ENCODE data around the gene CDC42EP5.
"Not testable (repeated sequence)": the region's sequence is repeated elsewhere in the genome, so short reads cannot be mapped to it uniquely, and the experiment has no call there.

CDC42EP5 gene

GRCh38 chr19:54495284-54495683 is 22.2 kb upstream of the CDC42EP5 start:
- H3K23ac ChIP-seq (ENCODE audit: low read depth, low read length, poor library complexity); H3K9me3 ChIP-seq (replicated peaks in 1 of 2; ENCODE audit: control insufficient read depth in 2 of 2, insufficient read depth in 1 of 2, low read depth in 1 of 2, low read length in 2 of 2); DNase-seq (ENCODE audit: low spot score); H3K27me3 ChIP-seq (ENCODE audit: control insufficient read depth in 3 of 3, insufficient read depth in 3 of 3, low read depth in 1 of 3, low read length in 3 of 3); H2AFZ ChIP-seq (ENCODE audit: low read length); H3K9ac ChIP-seq (ENCODE audit: low read depth, low read length, poor library complexity); H4K91ac ChIP-seq (ENCODE audit: low read depth, low read length, poor library complexity); H3K4me3 ChIP-seq (ENCODE audit: low read length in 2 of 2); H2AK5ac ChIP-seq (ENCODE audit: low read depth, low read length); H3K4me1 ChIP-seq (ENCODE audit: control insufficient read depth in 2 of 2, insufficient read depth in 1 of 2, low read depth in 1 of 2, low read length in 2 of 2); H2BK15ac ChIP-seq (ENCODE audit: low read length); H3K4me2 ChIP-seq (ENCODE audit: insufficient read depth, low read length, poor library complexity, severe bottlenecking); H3K14ac ChIP-seq (ENCODE audit: low read length); H3K4ac ChIP-seq (ENCODE audit: low read length); H2BK12ac ChIP-seq (ENCODE audit: low read length); H2BK5ac ChIP-seq (ENCODE audit: low read length); H2BK120ac ChIP-seq (ENCODE audit: low read depth, low read length); H3K79me1 ChIP-seq (ENCODE audit: low read depth, low read length); H4K8ac ChIP-seq (ENCODE audit: low read depth, low read length); H3K36me3 ChIP-seq (replicated peaks in 1 of 2; ENCODE audit: control insufficient read depth in 2 of 2, insufficient read depth in 2 of 2, low read length in 2 of 2); H3K27ac ChIP-seq (replicated peaks; ENCODE audit: low read length); H3K18ac ChIP-seq (ENCODE audit: low read length): not testable (repeated sequence)
- WGBS, 2 donors (ENCODE audit: extremely low coverage in 2 of 2, insufficient read length in 2 of 2, insufficient replicate concordance in 1 of 2) = no CpG with 5 or more reads among the region's 5 CpGs

- no peak overlapping the region for H2BK15ac ChIP-seq (ENCODE audit: low read length)
- no peak overlapping the region for H2BK12ac ChIP-seq (ENCODE audit: low read length)
- no peak overlapping the region for H3K4me2 ChIP-seq (ENCODE audit: insufficient read depth, low read length, poor library complexity, severe bottlenecking)
- H3K14ac ChIP-seq (ENCODE audit: low read length) = no peak overlapping the region
- H3K4me1 ChIP-seq (ENCODE audit: control insufficient read depth in 2 of 2, insufficient read depth in 1 of 2, low read depth in 1 of 2, low read length in 2 of 2) = no peaks in the 10 kb centered on the region
- no peak overlapping the region for H3K27ac ChIP-seq (replicated peaks; ENCODE audit: low read length)
- H2AFZ ChIP-seq (ENCODE audit: low read length) = no peak overlapping the region
- no peak overlapping the region for H2BK5ac ChIP-seq (ENCODE audit: low read length)
- H4K8ac ChIP-seq (ENCODE audit: low read depth, low read length) = no peak overlapping the region
- WGBS, 2 donors (ENCODE audit: extremely low coverage in 2 of 2, insufficient read length in 2 of 2, insufficient replicate concordance in 1 of 2) = no CpG with 5 or more reads among the region's 10 CpGs
- H4K91ac ChIP-seq (ENCODE audit: low read depth, low read length, poor library complexity) = no peak overlapping the region
- H3K27me3 ChIP-seq (ENCODE audit: control insufficient read depth in 3 of 3, insufficient read depth in 3 of 3, low read depth in 1 of 3, low read length in 3 of 3) = peaks cover 0 to 15% (median 0%) of the 10 kb centered on the region in 3 experiments
- no peak overlapping the region for H3K9ac ChIP-seq (ENCODE audit: low read depth, low read length, poor library complexity)
- H3K4ac ChIP-seq (ENCODE audit: low read length) = no peak overlapping the region
- H3K4me3 ChIP-seq (ENCODE audit: low read length in 2 of 2) = no peak overlapping the region
- H3K9me3 ChIP-seq (replicated peaks in 1 of 2; ENCODE audit: control insufficient read depth in 2 of 2, insufficient read depth in 1 of 2, low read depth in 1 of 2, low read length in 2 of 2) = peaks cover 0 to 11% of the 10 kb centered on the region in 2 donors
- H2BK120ac ChIP-seq (ENCODE audit: low read depth, low read length) = no peak overlapping the region
- H3K36me3 ChIP-seq (replicated peaks in 1 of 2; ENCODE audit: control insufficient read depth in 2 of 2, insufficient read depth in 2 of 2, low read length in 2 of 2) = no peaks in the 10 kb centered on the region
- H2AK5ac ChIP-seq (ENCODE audit: low read depth, low read length) = no peak overlapping the region
- no peak for DNase-seq (ENCODE audit: low spot score)
- no peak overlapping the region for H3K18ac ChIP-seq (ENCODE audit: low read length)
- H3K79me1 ChIP-seq (ENCODE audit: low read depth, low read length) = no peaks in the 10 kb centered on the region
- no peak overlapping the region for H3K23ac ChIP-seq (ENCODE audit: low read depth, low read length, poor library complexity)
These were observed 21.0 kb upstream of the CDC42EP5 start for GRCh38 chr19:54493967-54494585.

GRCh38 chr19:54493056-54493455 is 20.0 kb upstream of the CDC42EP5 start:
- not testable (repeated sequence) for H4K8ac ChIP-seq (ENCODE audit: low read depth, low read length); H3K14ac ChIP-seq (ENCODE audit: low read length); H2BK15ac ChIP-seq (ENCODE audit: low read length); H3K4me1 ChIP-seq (ENCODE audit: control insufficient read depth in 2 of 2, insufficient read depth in 1 of 2, low read depth in 1 of 2, low read length in 2 of 2); H3K4me2 ChIP-seq (ENCODE audit: insufficient read depth, low read length, poor library complexity, severe bottlenecking); H4K91ac ChIP-seq (ENCODE audit: low read depth, low read length, poor library complexity); H2BK12ac ChIP-seq (ENCODE audit: low read length); H2AK5ac ChIP-seq (ENCODE audit: low read depth, low read length); H3K23ac ChIP-seq (ENCODE audit: low read depth, low read length, poor library complexity); H2BK5ac ChIP-seq (ENCODE audit: low read length); H3K9ac ChIP-seq (ENCODE audit: low read depth, low read length, poor library complexity); H3K36me3 ChIP-seq (replicated peaks in 1 of 2; ENCODE audit: control insufficient read depth in 2 of 2, insufficient read depth in 2 of 2, low read length in 2 of 2); DNase-seq (ENCODE audit: low spot score); H3K27ac ChIP-seq (replicated peaks; ENCODE audit: low read length); H3K4ac ChIP-seq (ENCODE audit: low read length); H2BK120ac ChIP-seq (ENCODE audit: low read depth, low read length); H3K79me1 ChIP-seq (ENCODE audit: low read depth, low read length); H3K18ac ChIP-seq (ENCODE audit: low read length); H2AFZ ChIP-seq (ENCODE audit: low read length)
- WGBS, 2 donors (ENCODE audit: extremely low coverage in 2 of 2, insufficient read length in 2 of 2, insufficient replicate concordance in 1 of 2) = no CpG with 5 or more reads among the region's 5 CpGs
- peaks cover 0 to 11% of the 10 kb centered on the region in 2 donors for H3K9me3 ChIP-seq (replicated peaks in 1 of 2; ENCODE audit: control insufficient read depth in 2 of 2, insufficient read depth in 1 of 2, low read depth in 1 of 2, low read length in 2 of 2)
- peaks cover 0 to 15% (median 0%) of the 10 kb centered on the region in 3 experiments for H3K27me3 ChIP-seq (ENCODE audit: control insufficient read depth in 3 of 3, insufficient read depth in 3 of 3, low read depth in 1 of 3, low read length in 3 of 3)
- H3K4me3 ChIP-seq (ENCODE audit: low read length in 2 of 2) = peak overlapping the region in 1 of 2 donors; percentile 58

GRCh38 chr19:54492568-54492967 is 19.5 kb upstream of the CDC42EP5 start:
- no peak overlapping the region for H3K4me3 ChIP-seq (ENCODE audit: low read length in 2 of 2)

More at GRCh38 chr19:54492568-54492967, 19.5 kb upstream of the CDC42EP5 start:
- Histone ChIP-seq H3K27me3 (ENCODE audit: control insufficient read depth in 3 of 3, insufficient read depth in 3 of 3, low read depth in 1 of 3, low read length in 3 of 3) (peaks cover 0 to 15% (median 0%) of the 10 kb centered on the region in 3 experiments), H2AFZ (ENCODE audit: low read length) (no peak overlapping the region), H3K27ac (replicated peaks; ENCODE audit: low read length) (no peak overlapping the region), H3K9ac (ENCODE audit: low read depth, low read length, poor library complexity) (no peak overlapping the region), H3K14ac (ENCODE audit: low read length) (no peak overlapping the region), H2BK120ac (ENCODE audit: low read depth, low read length) (no peak overlapping the region), H2AK5ac (ENCODE audit: low read depth, low read length) (no peak overlapping the region), H4K91ac (ENCODE audit: low read depth, low read length, poor library complexity) (no peak overlapping the region), H3K79me1 (ENCODE audit: low read depth, low read length) (no peaks in the 10 kb centered on the region), H4K8ac (ENCODE audit: low read depth, low read length) (no peak overlapping the region), H3K4me2 (ENCODE audit: insufficient read depth, low read length, poor library complexity, severe bottlenecking) (no peak overlapping the region), H2BK5ac (ENCODE audit: low read length) (no peak overlapping the region), H3K4ac (ENCODE audit: low read length) (no peak overlapping the region), H3K36me3 (replicated peaks in 1 of 2; ENCODE audit: control insufficient read depth in 2 of 2, insufficient read depth in 2 of 2, low read length in 2 of 2) (no peaks in the 10 kb centered on the region), H2BK15ac (ENCODE audit: low read length) (no peak overlapping the region), H3K9me3 (replicated peaks in 1 of 2; ENCODE audit: control insufficient read depth in 2 of 2, insufficient read depth in 1 of 2, low read depth in 1 of 2, low read length in 2 of 2) (peaks cover 0 to 11% of the 10 kb centered on the region in 2 donors), H3K18ac (ENCODE audit: low read length) (no peak overlapping the region), H3K4me1 (ENCODE audit: control insufficient read depth in 2 of 2, insufficient read depth in 1 of 2, low read depth in 1 of 2, low read length in 2 of 2) (no peaks in the 10 kb centered on the region), H3K23ac (ENCODE audit: low read depth, low read length, poor library complexity) (no peak overlapping the region), H2BK12ac (ENCODE audit: low read length) (no peak overlapping the region)
- WGBS, 2 donors (ENCODE audit: extremely low coverage in 2 of 2, insufficient read length in 2 of 2, insufficient replicate concordance in 1 of 2) = no CpG with 5 or more reads among the region's 18 CpGs
- no peak for DNase-seq (ENCODE audit: low spot score)

Measured in neuronal stem cell (in vitro differentiated cells).